Measurements from ENCODE around the gene FGFR1OP2. TPM values are rescaled to one million over a fixed set of nuclear protein-coding genes. Genes with fewer than 3 reads are reported as not detected.

Gene FGFR1OP2
- total and polyA plus RNA-seq, 2 experiments from 2014 or later = 35.6 to 45.0 TPM

DNA sequence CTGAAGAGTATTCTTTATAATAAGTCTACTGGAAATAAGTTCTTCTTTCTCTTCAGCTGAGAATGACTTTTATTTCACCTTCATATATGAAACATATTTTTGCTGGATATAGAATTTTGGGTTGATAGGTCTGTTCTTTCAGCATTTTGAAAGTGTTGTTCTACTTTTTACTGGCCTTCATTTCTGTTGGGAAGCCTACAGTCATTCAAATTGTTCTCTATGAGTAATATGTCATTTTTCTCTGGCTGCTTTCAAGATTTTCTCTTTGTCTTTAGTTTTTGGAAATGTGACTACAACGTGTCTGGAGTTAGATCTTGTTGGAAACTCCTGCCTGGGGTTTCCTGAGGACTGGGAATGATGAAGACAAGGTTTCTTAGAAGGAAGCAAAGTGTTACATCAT, 10.0 kb downstream of the FGFR1OP2 start:
- Histone ChIP-seq H3K27me3 (ENCODE audit: insufficient read depth) (no peaks in the 10 kb centered on the region), H3K79me2 (replicated peaks; ENCODE audit: insufficient read depth) (peaks cover 96% of the 10 kb centered on the region), H3K9me2 (ENCODE audit: insufficient read depth) (no peaks in the 10 kb centered on the region), H3K27ac (ENCODE audit: low read depth) (no peak overlapping the region), H3K4me2 (no peak overlapping the region), H3F3A (replicated peaks; ENCODE audit: low read depth) (no peaks in the 10 kb centered on the region), H3K4me1 (ENCODE audit: insufficient read depth) (no peaks in the 10 kb centered on the region), H3K4me3 (no peak overlapping the region), H2AFZ (no peak overlapping the region), H4K20me1 (replicated peaks; ENCODE audit: insufficient read depth) (peaks cover 11% of the 10 kb centered on the region; the same call in 1 of the 2 replicates), H3K36me3 (ENCODE audit: insufficient read depth) (no peaks in the 10 kb centered on the region)
- DNase-seq (ENCODE audit: low spot score) = no peak
- no peak for ATAC-seq
- Mint-ChIP-seq H3K27me3 (ENCODE audit: insufficient read depth, low read depth, poor library complexity) (no peaks in the 10 kb centered on the region), H3K4me1 (no peaks in the 10 kb centered on the region), H3K9me3 (no peaks in the 10 kb centered on the region), H3K36me3 (ENCODE audit: low read depth) (peaks cover 8% of the 10 kb centered on the region; the same call in 1 of the 3 replicates), H3K27ac (no peak overlapping the region), H3K4me3 (no peak overlapping the region)
- TF ChIP-seq ZNF331 (CRISPR knock-in tag; IDR thresholded peaks at IDR 0.05; ENCODE audit: low read depth) (no peak), ZNF114 (CRISPR knock-in tag; IDR thresholded peaks at IDR 0.05) (no peak), EZH2 (IDR thresholded peaks at IDR 0.05; ENCODE audit: low read depth, unreplicated experiment) (no peak), JUNB (IDR thresholded peaks at IDR 0.05; ENCODE audit: unreplicated experiment) (no peak), POLR2AphosphoS5 (IDR thresholded peaks at IDR 0.05; ENCODE audit: low read depth) (no peak), NANOG (IDR thresholded peaks at IDR 0.05; ENCODE audit: borderline replicate concordance) (no peak), CREB1 (CRISPR knock-in tag; IDR thresholded peaks at IDR 0.05; ENCODE audit: low read depth) (no peak), STAT1 (IDR thresholded peaks at IDR 0.05; ENCODE audit: unreplicated experiment) (no peak)
- TF ChIP-seq, protein P1, sequence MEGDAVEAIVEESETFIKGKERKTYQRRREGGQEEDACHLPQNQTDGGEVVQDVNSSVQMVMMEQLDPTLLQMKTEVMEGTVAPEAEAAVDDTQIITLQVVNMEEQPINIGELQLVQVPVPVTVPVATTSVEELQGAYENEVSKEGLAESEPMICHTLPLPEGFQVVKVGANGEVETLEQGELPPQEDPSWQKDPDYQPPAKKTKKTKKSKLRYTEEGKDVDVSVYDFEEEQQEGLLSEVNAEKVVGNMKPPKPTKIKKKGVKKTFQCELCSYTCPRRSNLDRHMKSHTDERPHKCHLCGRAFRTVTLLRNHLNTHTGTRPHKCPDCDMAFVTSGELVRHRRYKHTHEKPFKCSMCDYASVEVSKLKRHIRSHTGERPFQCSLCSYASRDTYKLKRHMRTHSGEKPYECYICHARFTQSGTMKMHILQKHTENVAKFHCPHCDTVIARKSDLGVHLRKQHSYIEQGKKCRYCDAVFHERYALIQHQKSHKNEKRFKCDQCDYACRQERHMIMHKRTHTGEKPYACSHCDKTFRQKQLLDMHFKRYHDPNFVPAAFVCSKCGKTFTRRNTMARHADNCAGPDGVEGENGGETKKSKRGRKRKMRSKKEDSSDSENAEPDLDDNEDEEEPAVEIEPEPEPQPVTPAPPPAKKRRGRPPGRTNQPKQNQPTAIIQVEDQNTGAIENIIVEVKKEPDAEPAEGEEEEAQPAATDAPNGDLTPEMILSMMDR (conservative IDR thresholded peaks at IDR 0.05; ENCODE audit: low read depth in 2 of 2) = no peak
- TF ChIP-seq, protein P2, sequence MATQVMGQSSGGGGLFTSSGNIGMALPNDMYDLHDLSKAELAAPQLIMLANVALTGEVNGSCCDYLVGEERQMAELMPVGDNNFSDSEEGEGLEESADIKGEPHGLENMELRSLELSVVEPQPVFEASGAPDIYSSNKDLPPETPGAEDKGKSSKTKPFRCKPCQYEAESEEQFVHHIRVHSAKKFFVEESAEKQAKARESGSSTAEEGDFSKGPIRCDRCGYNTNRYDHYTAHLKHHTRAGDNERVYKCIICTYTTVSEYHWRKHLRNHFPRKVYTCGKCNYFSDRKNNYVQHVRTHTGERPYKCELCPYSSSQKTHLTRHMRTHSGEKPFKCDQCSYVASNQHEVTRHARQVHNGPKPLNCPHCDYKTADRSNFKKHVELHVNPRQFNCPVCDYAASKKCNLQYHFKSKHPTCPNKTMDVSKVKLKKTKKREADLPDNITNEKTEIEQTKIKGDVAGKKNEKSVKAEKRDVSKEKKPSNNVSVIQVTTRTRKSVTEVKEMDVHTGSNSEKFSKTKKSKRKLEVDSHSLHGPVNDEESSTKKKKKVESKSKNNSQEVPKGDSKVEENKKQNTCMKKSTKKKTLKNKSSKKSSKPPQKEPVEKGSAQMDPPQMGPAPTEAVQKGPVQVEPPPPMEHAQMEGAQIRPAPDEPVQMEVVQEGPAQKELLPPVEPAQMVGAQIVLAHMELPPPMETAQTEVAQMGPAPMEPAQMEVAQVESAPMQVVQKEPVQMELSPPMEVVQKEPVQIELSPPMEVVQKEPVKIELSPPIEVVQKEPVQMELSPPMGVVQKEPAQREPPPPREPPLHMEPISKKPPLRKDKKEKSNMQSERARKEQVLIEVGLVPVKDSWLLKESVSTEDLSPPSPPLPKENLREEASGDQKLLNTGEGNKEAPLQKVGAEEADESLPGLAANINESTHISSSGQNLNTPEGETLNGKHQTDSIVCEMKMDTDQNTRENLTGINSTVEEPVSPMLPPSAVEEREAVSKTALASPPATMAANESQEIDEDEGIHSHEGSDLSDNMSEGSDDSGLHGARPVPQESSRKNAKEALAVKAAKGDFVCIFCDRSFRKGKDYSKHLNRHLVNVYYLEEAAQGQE (IDR thresholded peaks at IDR 0.05; ENCODE audit: unreplicated experiment) = no peak
- TF ChIP-seq, protein P3, sequence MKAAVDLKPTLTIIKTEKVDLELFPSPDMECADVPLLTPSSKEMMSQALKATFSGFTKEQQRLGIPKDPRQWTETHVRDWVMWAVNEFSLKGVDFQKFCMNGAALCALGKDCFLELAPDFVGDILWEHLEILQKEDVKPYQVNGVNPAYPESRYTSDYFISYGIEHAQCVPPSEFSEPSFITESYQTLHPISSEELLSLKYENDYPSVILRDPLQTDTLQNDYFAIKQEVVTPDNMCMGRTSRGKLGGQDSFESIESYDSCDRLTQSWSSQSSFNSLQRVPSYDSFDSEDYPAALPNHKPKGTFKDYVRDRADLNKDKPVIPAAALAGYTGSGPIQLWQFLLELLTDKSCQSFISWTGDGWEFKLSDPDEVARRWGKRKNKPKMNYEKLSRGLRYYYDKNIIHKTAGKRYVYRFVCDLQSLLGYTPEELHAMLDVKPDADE (IDR thresholded peaks at IDR 0.05) = no peak
- TF ChIP-seq, protein P4, sequence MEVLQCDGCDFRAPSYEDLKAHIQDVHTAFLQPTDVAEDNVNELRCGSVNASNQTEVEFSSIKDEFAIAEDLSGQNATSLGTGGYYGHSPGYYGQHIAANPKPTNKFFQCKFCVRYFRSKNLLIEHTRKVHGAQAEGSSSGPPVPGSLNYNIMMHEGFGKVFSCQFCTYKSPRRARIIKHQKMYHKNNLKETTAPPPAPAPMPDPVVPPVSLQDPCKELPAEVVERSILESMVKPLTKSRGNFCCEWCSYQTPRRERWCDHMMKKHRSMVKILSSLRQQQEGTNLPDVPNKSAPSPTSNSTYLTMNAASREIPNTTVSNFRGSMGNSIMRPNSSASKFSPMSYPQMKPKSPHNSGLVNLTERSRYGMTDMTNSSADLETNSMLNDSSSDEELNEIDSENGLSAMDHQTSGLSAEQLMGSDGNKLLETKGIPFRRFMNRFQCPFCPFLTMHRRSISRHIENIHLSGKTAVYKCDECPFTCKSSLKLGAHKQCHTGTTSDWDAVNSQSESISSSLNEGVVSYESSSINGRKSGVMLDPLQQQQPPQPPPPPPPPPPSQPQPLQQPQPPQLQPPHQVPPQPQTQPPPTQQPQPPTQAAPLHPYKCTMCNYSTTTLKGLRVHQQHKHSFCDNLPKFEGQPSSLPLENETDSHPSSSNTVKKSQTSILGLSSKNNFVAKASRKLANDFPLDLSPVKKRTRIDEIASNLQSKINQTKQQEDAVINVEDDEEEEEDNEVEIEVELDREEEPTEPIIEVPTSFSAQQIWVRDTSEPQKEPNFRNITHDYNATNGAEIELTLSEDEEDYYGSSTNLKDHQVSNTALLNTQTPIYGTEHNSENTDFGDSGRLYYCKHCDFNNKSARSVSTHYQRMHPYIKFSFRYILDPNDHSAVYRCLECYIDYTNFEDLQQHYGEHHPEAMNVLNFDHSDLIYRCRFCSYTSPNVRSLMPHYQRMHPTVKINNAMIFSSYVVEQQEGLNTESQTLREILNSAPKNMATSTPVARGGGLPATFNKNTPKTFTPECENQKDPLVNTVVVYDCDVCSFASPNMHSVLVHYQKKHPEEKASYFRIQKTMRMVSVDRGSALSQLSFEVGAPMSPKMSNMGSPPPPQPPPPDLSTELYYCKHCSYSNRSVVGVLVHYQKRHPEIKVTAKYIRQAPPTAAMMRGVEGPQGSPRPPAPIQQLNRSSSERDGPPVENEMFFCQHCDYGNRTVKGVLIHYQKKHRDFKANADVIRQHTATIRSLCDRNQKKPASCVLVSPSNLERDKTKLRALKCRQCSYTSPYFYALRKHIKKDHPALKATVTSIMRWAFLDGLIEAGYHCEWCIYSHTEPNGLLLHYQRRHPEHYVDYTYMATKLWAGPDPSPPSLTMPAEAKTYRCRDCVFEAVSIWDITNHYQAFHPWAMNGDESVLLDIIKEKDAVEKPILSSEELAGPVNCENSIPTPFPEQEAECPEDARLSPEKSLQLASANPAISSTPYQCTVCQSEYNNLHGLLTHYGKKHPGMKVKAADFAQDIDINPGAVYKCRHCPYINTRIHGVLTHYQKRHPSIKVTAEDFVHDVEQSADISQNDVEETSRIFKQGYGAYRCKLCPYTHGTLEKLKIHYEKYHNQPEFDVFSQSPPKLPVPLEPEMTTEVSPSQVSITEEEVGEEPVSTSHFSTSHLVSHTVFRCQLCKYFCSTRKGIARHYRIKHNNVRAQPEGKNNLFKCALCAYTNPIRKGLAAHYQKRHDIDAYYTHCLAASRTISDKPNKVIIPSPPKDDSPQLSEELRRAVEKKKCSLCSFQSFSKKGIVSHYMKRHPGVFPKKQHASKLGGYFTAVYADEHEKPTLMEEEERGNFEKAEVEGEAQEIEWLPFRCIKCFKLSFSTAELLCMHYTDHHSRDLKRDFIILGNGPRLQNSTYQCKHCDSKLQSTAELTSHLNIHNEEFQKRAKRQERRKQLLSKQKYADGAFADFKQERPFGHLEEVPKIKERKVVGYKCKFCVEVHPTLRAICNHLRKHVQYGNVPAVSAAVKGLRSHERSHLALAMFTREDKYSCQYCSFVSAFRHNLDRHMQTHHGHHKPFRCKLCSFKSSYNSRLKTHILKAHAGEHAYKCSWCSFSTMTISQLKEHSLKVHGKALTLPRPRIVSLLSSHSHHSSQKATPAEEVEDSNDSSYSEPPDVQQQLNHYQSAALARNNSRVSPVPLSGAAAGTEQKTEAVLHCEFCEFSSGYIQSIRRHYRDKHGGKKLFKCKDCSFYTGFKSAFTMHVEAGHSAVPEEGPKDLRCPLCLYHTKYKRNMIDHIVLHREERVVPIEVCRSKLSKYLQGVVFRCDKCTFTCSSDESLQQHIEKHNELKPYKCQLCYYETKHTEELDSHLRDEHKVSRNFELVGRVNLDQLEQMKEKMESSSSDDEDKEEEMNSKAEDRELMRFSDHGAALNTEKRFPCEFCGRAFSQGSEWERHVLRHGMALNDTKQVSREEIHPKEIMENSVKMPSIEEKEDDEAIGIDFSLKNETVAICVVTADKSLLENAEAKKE (CRISPR knock-in tag; IDR thresholded peaks at IDR 0.05) = no peak
